ENCODE results near the gene CALU. TPM values are rescaled to one million over a fixed set of nuclear protein-coding genes. Genes with fewer than 3 reads are reported as not detected.

Gene CALU
- total and polyA plus RNA-seq, 8 donors, result 8.7 to 46.0 (median 20.8) TPM

DNA sequence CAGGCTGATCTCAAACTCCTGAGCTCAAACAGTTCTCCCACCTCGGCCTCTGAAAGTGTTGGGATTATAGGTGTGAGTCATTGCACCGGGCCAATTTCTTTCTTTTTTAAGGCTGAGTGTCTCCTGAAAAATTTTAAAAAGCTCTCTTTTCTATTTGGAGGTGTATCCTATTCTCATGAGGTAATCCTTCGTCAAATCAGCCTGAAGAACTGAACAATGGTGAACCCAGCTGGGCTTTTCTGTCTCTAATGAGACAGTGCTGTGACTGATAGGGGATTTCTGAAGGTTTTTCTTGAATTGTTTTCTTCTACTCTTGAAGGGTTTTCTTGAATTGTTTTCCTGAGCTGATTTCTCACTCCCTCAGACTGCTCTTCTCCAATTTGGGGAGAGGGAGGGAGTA, 30.9 kb upstream of the CALU start:
- H3K36me3 ChIP-seq, result no peaks in the 10 kb centered on the region
- H3K27me3 ChIP-seq, result no peaks in the 10 kb centered on the region
- TF ChIP-seq, protein P1, sequence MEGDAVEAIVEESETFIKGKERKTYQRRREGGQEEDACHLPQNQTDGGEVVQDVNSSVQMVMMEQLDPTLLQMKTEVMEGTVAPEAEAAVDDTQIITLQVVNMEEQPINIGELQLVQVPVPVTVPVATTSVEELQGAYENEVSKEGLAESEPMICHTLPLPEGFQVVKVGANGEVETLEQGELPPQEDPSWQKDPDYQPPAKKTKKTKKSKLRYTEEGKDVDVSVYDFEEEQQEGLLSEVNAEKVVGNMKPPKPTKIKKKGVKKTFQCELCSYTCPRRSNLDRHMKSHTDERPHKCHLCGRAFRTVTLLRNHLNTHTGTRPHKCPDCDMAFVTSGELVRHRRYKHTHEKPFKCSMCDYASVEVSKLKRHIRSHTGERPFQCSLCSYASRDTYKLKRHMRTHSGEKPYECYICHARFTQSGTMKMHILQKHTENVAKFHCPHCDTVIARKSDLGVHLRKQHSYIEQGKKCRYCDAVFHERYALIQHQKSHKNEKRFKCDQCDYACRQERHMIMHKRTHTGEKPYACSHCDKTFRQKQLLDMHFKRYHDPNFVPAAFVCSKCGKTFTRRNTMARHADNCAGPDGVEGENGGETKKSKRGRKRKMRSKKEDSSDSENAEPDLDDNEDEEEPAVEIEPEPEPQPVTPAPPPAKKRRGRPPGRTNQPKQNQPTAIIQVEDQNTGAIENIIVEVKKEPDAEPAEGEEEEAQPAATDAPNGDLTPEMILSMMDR (IDR thresholded peaks at IDR 0.05), result no peak
- FAIRE-seq (no peak), ATAC-seq (no peak), DNase-seq (no peak)
- intact Hi-C loops (cut with DNase I), result no loop called here
- H3K27ac ChIP-seq, result no peak overlapping the region
- 90 to 92% methylated on average over 3 of the region's 3 CpGs for WGBS, 2 donors
- H3K4me1 ChIP-seq, result no peaks in the 10 kb centered on the region
- H3K9me3 ChIP-seq, result no peaks in the 10 kb centered on the region
- no peak overlapping the region for H3K4me3 ChIP-seq

DNA sequence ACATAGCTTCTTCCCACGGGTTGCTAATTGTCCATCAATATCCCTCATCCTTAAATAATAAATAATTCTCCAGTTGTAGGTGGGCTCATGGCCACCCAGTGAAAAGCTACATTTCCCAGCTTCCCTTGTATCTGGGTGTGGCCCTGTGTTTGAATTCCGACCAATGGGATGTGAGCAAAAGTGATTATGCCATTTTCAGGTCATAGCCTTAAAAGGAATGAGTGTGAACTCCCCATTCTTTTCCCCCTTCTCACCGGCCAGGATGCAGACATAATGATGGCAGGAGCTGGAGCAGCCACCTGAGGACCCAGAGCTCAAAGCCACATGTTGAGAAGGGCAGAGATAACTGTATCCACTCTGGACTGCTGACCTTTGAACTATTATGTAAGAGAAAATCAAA, 30.3 kb upstream of the CALU start:
- H3K9me3 ChIP-seq, result no peaks in the 10 kb centered on the region
- no peak for FAIRE-seq
- 71 to 79% methylated on average over 3 of the region's 3 CpGs for WGBS, 2 donors
- DNase-seq, result no peak
- intact Hi-C loops (cut with DNase I), result no loop called here
- H3K27ac ChIP-seq, result no peak overlapping the region
- no peak for ATAC-seq
- H3K4me3 ChIP-seq, result no peak overlapping the region
- H3K4me1 ChIP-seq, result no peaks in the 10 kb centered on the region
- H3K27me3 ChIP-seq, result no peaks in the 10 kb centered on the region
- TF ChIP-seq, protein P1 (IDR thresholded peaks at IDR 0.05), result no peak
- H3K36me3 ChIP-seq, result no peaks in the 10 kb centered on the region

DNA sequence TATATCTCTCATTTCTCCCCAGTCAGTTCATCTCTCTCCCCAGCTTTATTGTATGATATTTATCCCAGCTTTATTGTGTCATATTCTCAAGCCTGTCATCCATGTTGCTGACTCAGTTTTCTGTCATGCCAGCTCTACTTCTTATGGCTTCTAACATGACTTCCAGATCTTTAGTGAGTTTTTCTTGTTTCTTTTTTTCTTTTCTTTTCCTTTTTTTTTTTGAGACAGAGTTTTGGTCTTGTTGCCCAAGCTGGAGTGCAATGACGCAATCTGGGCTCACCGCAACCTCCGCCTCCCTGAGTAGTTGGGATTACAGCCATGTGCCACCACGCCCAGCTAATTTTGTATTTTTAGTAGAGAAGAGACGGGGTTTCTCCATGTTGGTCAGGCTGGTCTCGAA, 28.7 kb upstream of the CALU start:
- intact Hi-C loops (cut with DNase I), result no loop called here
- H3K36me3 ChIP-seq, result no peaks in the 10 kb centered on the region
- H3K4me3 ChIP-seq, result no peak overlapping the region
- no peaks in the 10 kb centered on the region for H3K4me1 ChIP-seq
- H3K27me3 ChIP-seq, result no peaks in the 10 kb centered on the region
- 89 to 91% methylated on average over 6 of the region's 6 CpGs for WGBS, 2 donors
- DNase-seq (no peak), ATAC-seq (no peak), FAIRE-seq (no peak)
- no peaks in the 10 kb centered on the region for H3K9me3 ChIP-seq
- no peak overlapping the region for H3K27ac ChIP-seq
- TF ChIP-seq, protein P1 (IDR thresholded peaks at IDR 0.05), result no peak

DNA sequence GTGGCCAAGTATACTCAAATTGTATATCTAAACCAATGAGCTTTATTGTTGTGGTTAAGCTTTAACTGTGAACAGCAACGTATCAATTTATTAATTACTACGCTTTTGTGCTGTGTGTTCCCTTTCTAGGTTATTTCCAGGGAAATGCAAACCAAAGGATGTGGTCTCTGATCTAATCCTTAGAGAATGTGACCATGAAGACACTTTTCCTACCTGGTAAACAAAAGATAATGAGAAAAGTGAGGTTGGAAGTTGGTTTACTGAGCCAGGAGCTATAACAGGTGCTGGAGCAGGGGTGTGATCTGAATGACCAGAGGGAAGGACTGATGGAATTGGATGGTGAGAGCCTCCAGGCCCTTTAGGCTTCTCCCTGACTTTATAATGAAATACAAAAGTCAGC, 25.4 kb upstream of the CALU start:
- H3K27ac ChIP-seq, result no peak overlapping the region
- no peak overlapping the region for H3K4me3 ChIP-seq
- no peaks in the 10 kb centered on the region for H3K36me3 ChIP-seq
- no peaks in the 10 kb centered on the region for H3K27me3 ChIP-seq
- no peak for DNase-seq
- WGBS, 2 donors, result 81 to 91% methylated on average over 2 of the region's 2 CpGs
- no peaks in the 10 kb centered on the region for H3K9me3 ChIP-seq
- H3K4me1 ChIP-seq, result no peaks in the 10 kb centered on the region
- intact Hi-C loops (cut with DNase I), result no loop called here
- no peak for FAIRE-seq
- ATAC-seq, result no peak
- TF ChIP-seq, protein P1 (IDR thresholded peaks at IDR 0.05), result no peak

DNA sequence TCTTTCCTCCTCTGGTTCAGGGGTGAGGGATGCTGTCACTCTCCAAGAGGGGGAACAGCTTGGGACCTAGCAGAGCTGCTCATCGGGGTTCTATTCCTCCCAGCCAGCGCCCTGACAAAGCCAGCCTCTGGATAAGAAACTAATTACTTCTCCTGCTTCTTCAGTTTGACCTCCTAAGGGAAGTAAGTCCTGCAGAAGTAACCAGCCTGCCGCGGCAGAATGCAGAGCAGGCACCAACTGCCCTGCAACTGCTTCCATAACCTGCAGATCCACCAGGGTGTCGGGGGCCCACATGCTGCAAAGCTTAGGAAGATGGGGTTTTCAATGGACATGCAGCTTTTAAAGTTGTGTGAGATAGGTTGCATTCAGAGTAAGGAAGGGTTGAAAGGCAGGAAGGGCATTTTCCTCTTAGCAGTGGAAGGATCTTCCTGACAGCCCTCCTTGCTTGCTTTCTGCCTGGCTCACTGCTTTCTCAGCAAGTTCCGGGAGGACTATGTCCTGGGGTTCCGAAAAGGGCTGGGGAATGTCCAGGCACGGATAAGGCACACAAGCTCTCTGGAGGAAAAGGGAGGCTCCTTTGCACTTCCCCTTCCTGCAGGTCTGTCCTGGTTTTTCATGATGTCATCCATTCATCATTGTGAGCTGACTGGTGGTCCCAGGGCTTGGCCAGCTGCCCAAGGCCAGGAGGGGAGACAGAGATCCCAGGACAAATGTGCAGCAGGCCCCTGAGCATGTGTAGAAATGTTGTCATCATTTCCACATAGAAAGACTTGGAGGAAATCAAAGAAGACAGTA, 24.3 kb upstream of the CALU start:
- no peaks in the 10 kb centered on the region for H3K9me3 ChIP-seq
- 72 to 77% methylated on average over 8 of the region's 8 CpGs for WGBS, 2 donors
- no peaks in the 10 kb centered on the region for H3K27me3 ChIP-seq
- H3K4me3 ChIP-seq, result no peak overlapping the region
- no peaks in the 10 kb centered on the region for H3K4me1 ChIP-seq
- TF ChIP-seq, protein P1 (IDR thresholded peaks at IDR 0.05), result no peak
- H3K27ac ChIP-seq, result no peak overlapping the region
- H3K36me3 ChIP-seq, result no peaks in the 10 kb centered on the region
- DNase-seq (no peak), FAIRE-seq (no peak), ATAC-seq (no peak)
- intact Hi-C loops (cut with DNase I), result no loop called here
